Superior temporal gyrus (tissue), 1 donor: ENCODE measurements around the gene FGF8.
A peak's percentile ranks its signal among the peaks of the same experiment; 100 is the strongest.
"Not testable (repeated sequence)": the region's sequence is repeated elsewhere in the genome, so short reads cannot be mapped to it uniquely, and the experiment has no call there.

Experiments
- DNase-seq: peaks from one replicate; pipeline ENCODE4 v3.0.0-alpha.2; 2016; ENCODE audit errors: extremely low spot score

FGF8 gene

DNA sequence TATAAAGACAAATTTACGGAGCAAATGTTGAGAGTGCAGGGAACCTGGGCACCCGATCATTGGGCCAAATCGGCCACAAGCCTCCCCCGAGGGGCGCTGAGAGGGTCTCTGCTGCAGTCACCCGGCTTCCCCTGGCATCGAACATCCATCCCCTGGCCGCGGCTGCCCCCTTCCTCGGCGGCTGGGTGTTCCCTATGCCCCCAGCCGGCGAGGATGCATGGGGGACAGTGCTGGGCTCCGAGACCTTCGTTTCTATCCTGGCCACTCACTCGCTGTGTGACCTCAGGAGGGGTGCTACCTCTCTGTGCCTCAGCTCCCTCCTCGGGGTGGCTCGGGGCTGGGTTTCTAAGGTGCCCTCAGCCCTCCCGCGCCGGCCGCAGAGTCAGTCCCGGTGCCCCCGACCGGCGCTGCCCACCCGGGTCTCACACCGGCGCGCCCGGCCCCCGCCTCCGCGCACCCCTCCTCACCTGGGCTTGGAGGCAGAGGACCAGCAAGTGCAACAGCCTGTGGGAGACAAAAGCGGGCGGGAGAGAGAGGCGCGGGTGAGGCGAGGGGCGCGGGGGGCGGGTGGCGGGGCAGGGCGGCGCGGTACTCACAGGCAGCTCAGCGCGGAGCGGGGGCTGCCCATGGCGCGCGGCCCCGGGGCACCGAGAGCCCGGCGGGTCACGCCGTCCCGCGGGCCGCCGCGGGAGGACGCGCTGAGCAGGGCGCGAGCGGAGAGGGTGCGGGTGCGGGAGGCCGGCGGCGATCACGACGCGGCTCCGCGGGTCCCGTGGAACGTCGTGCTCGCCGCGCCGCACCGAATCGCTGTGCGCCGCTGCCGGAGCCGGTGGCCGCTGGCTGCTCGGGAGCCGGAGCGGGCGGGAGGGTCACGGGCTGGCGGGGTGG lies at the start of gene FGF8:
Gene FGF8, minus strand, starts transcription at position 842 of the 888 bp plus-strand sequence. Its CDS starts 214 bp downstream, at position 628.
- no peak for DNase-seq

DNA sequence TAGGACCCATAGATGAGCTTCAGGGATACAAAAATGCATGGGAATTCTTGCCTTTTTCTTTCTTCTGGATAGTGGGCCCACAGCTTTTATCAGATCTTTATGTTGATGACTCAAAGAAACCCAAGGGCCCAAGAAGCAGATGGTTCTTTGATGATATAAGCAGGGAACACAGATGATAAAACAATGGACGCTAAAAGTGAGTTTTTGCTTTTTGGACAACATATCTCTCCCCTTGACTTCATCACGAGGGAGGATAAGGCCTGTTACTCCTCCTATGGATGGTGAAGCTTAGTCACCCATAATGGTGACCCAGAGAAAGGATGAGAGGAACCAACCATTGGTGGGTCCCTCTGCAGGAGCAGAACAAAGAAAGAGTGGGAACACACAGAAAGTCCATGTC lies 48.8 kb upstream of the FGF8 start:
- no peak for DNase-seq

DNA sequence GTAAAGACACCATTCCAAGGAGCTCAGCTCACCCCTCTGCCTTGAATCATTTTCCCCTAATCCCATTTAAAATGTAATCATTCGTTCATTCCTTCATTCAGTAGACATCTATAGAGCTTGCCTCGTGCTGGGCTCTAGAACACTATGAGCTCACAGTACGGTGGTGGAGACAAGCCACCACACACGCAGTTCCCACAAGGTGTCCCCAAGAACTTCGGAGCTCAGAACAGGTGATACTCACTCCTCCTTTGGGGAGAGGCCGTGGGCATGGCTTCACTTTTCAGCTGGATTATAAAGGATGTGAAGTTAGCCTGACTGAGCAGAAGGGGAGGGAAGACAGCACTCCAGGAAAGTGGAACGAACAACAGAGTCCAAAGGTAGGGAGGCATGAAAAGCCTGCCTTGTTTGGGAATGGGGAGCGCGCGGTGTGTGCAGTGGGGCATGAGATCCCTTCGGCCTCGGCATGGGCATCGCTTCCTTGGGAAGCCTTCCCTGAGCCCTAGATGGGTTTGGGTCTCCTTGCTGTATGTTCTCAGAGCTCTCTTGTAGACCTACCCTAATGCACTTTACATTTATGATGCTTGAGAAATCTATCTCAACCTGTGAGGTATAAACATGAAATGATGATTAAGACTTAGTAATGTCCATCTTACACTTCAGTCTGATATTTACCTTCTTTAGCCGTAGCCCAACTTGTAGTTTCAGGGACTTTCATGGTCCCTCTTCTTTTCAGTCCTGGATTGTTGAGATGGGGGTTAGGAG lies 43.1 kb upstream of the FGF8 start:
- DNase-seq, result no peak

DNA sequence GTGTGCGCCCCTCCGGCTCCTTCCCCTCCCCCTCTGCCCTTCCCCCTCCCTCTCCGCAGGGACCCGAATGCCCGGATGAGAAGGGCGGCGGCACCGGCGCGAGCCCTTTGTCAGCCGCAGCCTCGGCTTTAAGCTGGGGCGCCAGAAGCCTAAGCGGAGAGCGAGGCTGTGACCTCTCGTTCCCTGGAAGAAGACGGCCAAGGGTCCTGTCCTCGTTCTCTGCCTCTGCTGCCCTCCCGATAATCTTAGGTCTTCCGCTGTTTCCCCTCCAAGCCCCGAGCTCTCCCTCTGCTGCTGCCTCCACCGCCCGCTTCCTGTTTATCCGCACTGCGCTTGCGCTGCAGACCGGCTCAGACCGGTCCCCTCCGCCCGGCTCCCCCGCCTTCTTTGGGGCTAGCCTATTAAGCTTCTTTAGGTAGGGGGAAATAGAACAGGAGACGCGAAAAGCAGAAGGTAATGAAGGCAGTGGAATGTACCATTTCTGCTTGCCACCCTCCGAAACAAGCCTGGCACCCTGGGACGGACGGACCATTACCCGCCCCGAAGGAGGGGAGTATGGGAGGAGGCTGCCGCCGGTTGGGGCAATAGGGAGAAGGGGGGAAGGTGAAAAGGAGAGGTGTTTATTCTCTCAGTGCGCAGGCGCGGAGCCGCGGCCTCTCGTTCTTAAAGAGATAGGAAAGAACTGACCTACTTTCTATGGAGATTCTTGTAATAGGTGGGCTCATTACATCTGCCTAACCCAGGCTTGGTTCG lies 42.4 kb upstream of the FGF8 start, which contains the start of gene OGA:
Gene OGA, minus strand, starts transcription at position 326 of the 753 bp plus-strand sequence. CDS start 422 bp downstream, outside the sequence.
- DNase-seq, result peak; percentile 97

DNA sequence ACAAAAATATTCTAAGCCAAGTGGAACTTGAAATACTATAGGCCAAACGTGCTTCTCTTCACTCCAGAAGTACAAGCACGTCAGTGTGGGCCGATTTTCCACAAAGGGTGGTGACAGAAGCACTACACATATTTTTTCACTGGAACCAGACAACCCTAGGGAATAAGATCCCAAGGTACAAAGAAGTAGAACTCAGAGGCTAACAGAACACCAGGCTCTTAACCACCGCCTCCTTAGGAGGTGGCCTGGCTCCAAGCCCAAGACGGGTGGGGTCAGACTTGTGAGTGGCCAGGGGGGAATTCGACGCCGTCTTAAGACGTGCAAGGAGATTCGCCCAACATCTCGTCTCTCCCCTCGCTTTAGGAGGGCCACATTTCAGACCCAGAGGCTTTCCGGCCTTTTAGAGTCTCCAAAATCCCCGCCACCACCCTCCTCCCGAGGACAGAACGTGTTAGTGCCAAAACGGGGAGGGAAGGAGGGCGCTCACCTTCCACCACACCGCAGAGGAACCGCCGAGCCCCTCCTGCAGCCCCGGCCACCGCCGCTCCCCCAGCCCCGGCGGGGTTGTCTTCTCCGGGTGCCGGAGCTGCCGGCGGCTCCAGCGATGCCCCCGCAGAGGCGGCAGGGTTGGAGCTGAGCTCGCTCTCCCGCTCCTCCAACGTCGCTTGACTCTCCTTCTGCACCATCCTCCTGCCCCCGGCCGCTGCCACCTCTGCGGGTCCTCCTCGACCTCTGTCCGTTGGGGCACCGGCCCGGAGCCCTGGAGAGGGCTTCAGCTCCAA lies 41.6 kb upstream of the FGF8 start:
- peak; percentile 62 for DNase-seq

DNA sequence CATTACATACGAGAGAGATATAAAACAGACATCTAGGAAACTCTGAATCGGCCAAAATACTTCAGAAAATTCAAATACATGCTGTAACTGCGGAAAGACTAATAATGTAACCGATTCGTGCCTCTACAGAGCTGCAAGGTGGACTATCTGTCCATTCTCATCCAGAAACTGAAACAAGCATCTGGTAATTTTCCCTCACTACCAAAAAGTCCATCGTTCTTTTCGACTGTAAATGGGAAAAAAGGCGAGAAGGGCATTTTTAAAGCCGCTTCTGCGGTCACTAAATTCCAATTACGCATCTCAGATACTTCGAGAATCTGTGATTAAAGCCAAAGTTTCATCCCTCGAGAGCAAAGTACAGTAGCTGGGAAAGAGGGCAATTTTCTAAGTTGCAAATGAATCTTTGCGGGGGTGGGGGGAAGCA lies 41.0 kb upstream of the FGF8 start:
- DNase-seq, result no peak

DNA sequence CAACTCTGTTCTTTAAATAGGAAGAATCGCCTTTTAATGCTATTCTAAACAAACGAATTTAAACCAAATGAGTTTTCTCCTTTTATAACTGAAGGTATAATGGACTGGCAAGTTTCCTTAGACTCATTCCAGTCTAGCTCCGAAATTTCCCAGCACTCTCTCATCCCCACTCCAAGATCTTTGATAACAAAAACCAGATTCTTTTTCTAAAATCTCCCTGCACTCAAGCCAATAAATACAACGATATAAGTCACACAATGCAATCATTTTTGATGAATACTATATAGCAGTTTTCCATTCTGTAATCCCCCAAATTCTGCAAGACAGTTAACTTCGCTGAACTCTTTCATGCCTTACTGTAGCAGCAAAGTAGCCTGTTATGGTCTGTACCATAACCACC lies 40.5 kb upstream of the FGF8 start:
- DNase-seq, result peak; percentile 35

GRCh38 chr10:101814466-101815071 lies 38.7 kb upstream of the FGF8 start:
- DNase-seq, result no peak

- DNase-seq, result no peak
These were observed 36.7 kb upstream of the FGF8 start for GRCh38 chr10:101812606-101813005.

GRCh38 chr10:101807158-101807557 lies 31.2 kb upstream of the FGF8 start:
- peak; percentile 59 for DNase-seq

DNA sequence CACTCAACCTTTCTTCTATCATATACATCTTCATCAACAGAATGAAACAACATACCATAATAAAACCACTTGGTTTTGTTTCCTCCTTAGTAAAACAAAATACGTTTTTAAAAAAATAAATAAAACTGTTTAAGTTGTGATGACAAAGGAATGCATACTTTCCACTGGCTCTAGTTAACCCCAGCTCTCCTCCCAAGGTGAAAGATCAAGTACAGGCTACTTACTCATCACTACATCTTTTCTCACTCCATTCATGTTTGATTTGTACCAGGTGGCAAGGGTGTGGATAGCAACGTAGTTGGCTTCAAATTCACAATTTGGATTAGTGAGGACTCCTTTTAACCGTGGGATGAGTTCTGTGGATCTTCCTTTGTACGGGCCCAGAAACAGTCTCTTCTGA lies 27.6 kb upstream of the FGF8 start:
- no peak for DNase-seq

GRCh38 chr10:101797403-101798059 lies 21.6 kb upstream of the FGF8 start:
- DNase-seq, result no peak

GRCh38 chr10:101793526-101793925 lies 17.6 kb upstream of the FGF8 start:
- DNase-seq, result no peak

GRCh38 chr10:101789686-101790085 lies 13.8 kb upstream of the FGF8 start:
- no peak for DNase-seq

DNA sequence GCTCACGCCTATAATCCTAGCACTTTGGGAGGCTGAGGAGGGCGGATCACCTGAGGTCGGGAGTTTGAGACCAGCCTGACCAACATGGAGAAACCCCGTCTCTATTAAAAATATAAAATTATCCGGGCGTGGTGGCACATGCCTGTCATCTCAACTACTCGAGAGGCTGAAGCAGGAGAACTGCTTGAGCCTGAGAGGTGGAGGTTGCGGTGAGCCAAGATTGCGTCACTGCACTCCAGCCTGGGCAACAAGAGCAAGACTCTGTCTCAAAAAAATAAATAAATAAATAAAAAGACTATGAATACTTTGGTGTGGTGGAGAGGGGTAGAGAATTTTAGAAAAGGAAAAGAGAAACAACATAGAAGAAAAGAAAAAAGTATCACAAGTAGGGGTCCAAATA lies 13.3 kb upstream of the FGF8 start:
- not testable (repeated sequence) for DNase-seq

DNA sequence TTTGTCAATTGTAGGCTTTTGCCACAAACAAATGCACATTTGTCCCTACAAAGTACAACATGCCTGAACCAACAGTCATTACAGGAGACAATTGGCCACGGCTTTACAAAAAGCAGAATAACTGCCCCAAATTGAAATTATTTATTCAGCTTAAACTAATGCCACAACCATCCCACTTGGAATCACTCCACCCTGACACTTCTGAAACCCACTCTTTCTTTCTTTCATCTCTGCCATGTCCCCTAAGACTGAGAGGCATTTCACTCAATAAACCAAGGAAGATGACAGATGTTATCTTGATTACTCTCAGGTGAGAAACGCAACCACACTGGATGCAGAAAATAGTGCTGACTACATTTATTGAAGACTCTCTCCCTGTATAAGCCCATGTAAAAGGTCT lies 9.9 kb upstream of the FGF8 start:
- DNase-seq, result no peak

GRCh38 chr10:101784558-101784957 lies 8.6 kb upstream of the FGF8 start:
- DNase-seq, result no peak

DNA sequence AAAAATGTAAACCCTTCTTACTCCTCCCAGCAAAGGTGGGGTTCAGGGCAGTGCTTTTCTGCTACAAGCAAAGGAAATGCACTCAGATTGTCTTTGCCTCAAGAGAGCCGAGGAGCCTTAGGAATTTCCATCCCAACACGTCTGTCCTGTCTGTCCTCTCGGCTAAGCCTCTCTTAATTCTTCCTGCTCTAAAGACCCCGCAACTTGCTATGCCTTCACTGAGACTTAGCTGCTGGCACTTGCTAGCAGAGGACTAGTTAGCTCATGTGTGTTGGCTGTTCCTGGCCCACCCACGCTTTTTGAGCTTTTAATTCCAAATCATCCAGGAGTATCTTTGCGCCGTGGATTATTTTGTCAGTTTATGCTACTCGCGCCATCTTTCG lies 7.8 kb upstream of the FGF8 start:
- no peak for DNase-seq

- peak; percentile 79 for DNase-seq
These were observed 7.2 kb upstream of the FGF8 start, which contains the start of gene NPM3 for GRCh38 chr10:101782811-101783735. NPM3 (minus strand) TSS chr10:101783446; CDS start chr10:101783390, 56 bp downstream.
